ENCODE measurements around the gene EDAR.

EDAR gene

DNA sequence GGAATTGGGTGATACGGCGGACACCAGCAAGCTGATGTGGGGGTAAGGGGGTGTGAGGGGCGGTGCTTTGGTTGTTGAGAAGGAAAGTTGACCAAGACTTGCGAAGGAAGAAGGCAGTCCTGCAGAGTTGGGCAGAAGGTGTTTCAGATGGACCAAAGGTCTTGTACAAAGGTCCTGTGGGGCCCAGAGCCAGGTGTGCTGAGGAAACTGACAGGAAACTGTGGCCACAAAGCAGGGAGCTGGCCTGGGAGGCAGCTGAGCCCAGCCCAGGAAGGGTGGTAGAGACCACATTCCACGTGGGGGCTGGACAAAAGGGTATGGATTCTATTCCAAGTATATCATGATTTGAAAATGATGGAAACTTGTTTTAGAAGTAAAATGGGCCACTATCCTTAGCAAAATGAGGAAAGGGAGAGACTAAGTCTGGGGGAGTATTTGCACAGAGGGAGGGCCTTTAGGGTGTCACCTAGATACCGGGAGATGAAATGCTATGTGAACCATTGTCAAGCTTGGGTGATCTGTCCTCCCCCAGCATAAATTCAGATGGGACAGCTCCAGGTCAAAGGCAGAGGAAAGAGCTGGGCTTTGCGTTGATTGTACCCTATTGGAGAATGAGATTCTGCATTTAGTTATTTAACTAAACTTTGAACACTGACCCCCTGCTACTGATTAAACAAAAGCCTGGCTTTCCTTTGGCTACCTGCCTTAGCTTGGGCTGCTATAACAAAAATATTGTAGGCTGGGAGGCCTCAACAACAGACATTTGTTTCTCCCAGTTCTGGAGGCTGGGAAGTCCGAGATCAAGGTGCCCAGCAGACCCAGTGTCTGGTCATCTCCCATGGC is 4.3 kb upstream of the EDAR start:
- no peaks in the 10 kb centered on the region for H3K9me3 Mint-ChIP-seq
- no peak for ATAC-seq (replicated peaks; ENCODE audit: extremely low read depth, poor library complexity, severe bottlenecking)
- H3K27me3 Mint-ChIP-seq, result peaks cover 15% of the 10 kb centered on the region
- DNase-seq (ENCODE audit: low spot score in 2 of 2), result no peak
- no peaks in the 10 kb centered on the region for H3K4me1 Mint-ChIP-seq
- H3K4me3 Mint-ChIP-seq, result no peak overlapping the region
- peak overlapping the region; percentile 45 for H3K27ac Mint-ChIP-seq (ENCODE audit: low read depth)
- H3K36me3 Mint-ChIP-seq (ENCODE audit: insufficient read depth), result no peaks in the 10 kb centered on the region

DNA sequence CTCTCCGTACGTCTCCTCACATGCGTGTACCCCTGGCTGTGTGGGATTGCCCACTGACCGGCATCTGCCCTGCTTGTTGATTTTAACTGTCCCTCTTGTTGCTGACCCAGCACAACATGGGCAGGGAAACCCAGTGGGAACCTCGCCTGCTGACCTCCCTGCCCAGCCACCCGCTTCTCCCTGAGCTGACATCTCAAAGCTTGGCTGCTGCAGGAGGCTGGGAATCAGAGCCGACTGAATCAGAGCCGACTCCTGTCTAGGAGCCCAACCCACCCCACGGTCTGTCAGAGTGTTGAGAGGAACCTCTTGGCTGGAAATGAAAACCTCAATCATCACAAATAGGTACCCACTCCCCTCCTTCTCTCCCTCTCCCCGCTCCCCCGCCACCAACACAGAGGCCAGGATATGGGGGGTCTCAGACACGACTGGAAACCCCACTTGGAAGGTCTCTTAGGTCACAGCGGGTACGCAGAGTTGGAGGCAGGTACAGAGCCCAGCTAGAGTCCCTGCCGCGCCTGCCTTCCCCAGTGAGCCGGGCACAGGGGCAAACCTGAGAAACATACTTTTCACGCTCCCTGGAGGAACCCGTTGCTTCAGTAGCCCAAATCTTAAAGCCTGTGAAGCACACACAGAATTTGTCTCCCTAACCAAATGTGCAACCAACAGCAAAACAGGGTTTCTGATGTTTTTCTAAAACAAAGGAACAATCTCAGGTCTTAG is 784 bp downstream of the EDAR start:
- Mint-ChIP-seq H3K4me1 (no peaks in the 10 kb centered on the region), H3K9me3 (no peaks in the 10 kb centered on the region), H3K4me3 (peak overlapping the region; percentile 46), H3K27ac (ENCODE audit: low read depth) (no peak overlapping the region), H3K36me3 (ENCODE audit: insufficient read depth) (no peaks in the 10 kb centered on the region), H3K27me3 (peaks cover 51% of the 10 kb centered on the region)
- ATAC-seq (replicated peaks; ENCODE audit: extremely low read depth, poor library complexity, severe bottlenecking) (no peak), DNase-seq (ENCODE audit: low spot score in 2 of 2) (no peak)

DNA sequence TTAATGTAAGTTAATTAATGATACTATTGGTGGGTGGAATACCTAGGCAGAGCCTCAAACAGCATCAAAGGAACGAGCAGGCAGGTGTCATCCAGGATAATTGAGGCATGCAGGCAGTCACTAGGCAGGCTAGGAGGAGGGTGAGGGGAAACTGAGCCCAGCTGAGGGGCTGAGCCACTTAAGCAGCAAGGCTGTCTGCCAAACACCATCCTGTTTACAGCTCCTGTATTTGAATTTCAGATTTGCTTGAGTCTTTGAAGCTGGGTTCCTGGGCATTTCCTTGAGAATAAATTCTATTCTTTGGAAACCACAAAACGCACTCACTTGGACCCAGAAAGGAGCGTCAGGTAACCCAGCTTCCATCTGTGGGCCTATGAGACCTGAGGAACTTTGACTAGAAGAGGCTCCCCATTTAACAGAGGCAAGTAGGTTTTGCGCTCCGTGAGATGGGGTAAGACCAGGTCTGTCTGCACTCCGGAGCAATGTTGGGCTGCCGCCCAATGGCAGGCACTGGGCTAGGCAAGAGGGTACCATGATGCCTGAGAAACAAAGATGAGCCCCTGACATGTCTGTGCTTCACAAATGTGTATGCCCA is 2.0 kb downstream of the EDAR start:
- H3K27ac Mint-ChIP-seq (ENCODE audit: low read depth), result no peak overlapping the region
- H3K36me3 Mint-ChIP-seq (ENCODE audit: insufficient read depth), result no peaks in the 10 kb centered on the region
- H3K27me3 Mint-ChIP-seq, result peaks cover 54% of the 10 kb centered on the region
- no peaks in the 10 kb centered on the region for H3K4me1 Mint-ChIP-seq
- DNase-seq (ENCODE audit: low spot score in 2 of 2), result no peak
- no peaks in the 10 kb centered on the region for H3K9me3 Mint-ChIP-seq
- no peak for ATAC-seq (replicated peaks; ENCODE audit: extremely low read depth, poor library complexity, severe bottlenecking)
- peak overlapping the region; percentile 12 for H3K4me3 Mint-ChIP-seq

DNA sequence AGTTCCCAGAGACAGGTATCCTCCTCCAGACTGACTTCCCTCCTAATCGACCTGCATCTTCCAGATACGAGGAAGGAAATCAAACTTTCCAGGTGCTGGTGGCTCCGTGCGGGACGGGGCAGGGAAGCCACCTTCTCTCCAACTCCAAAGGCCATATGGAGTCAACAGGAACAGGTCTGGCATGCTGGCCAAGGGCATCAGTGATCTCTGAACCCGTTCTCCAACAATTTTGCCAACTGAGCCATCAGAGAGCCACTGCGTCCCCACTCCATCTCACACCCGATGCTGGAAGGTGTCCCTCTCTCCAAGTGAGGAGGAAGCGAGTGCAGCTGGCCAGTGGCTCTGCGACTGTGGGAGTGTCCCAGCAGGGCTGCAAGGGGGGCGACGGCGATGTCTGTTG is 5.4 kb downstream of the EDAR start:
- ATAC-seq (replicated peaks; ENCODE audit: extremely low read depth, poor library complexity, severe bottlenecking) (no peak), DNase-seq (ENCODE audit: low spot score in 2 of 2) (no peak)
- Mint-ChIP-seq H3K36me3 (ENCODE audit: insufficient read depth) (no peaks in the 10 kb centered on the region), H3K27ac (ENCODE audit: low read depth) (no peak overlapping the region), H3K27me3 (peaks cover 51% of the 10 kb centered on the region), H3K9me3 (no peaks in the 10 kb centered on the region), H3K4me3 (no peak overlapping the region), H3K4me1 (no peaks in the 10 kb centered on the region)

DNA sequence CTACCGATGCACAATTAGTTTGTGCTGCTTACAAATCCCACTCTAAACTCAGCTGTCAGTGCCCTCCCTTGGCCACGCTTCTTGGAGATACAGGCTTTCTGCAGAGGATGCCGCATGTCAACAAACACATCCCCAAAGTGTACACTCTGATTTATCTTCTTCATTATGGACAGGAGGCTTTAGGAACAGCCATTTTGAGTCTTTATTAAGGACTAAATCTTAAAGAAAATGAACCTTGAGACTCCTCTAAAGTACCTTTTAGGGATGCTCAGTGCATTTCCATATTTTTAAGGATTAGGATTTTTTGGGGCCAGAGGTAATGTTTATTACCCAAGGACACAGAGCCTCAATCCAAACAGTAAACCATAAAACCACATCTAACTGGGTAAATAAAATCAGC is 6.0 kb downstream of the EDAR start:
- no peak overlapping the region for H3K4me3 Mint-ChIP-seq
- H3K27me3 Mint-ChIP-seq, result peaks cover 45% of the 10 kb centered on the region
- H3K4me1 Mint-ChIP-seq, result no peaks in the 10 kb centered on the region
- H3K36me3 Mint-ChIP-seq (ENCODE audit: insufficient read depth), result no peaks in the 10 kb centered on the region
- ATAC-seq (replicated peaks; ENCODE audit: extremely low read depth, poor library complexity, severe bottlenecking), result no peak
- no peak overlapping the region for H3K27ac Mint-ChIP-seq (ENCODE audit: low read depth)
- no peaks in the 10 kb centered on the region for H3K9me3 Mint-ChIP-seq
- DNase-seq (ENCODE audit: low spot score in 2 of 2), result no peak

DNA sequence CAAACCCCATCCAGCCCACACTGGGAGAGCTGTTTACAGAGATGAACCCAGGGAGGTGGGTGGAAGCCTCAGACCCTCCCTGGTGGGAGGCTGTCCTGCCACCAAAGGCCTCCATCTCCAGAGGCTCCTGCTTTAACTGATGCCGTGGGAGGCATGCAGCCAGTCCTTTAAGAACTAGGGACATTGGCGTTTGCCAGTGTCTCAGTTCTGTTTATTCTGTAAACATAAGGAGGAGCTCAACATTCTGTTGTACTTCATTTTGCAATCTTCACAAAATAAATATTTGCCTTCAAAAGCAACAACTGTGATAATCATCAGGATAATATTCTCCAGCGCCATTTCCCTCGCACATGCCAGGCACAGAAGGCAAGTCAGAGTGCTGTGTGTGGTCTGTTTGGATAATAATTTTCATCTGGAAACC is 6.8 kb downstream of the EDAR start:
- Mint-ChIP-seq H3K4me1 (no peaks in the 10 kb centered on the region), H3K27ac (ENCODE audit: low read depth) (no peak overlapping the region), H3K27me3 (peaks cover 38% of the 10 kb centered on the region), H3K4me3 (no peak overlapping the region), H3K9me3 (no peaks in the 10 kb centered on the region), H3K36me3 (ENCODE audit: insufficient read depth) (no peaks in the 10 kb centered on the region)
- no peak for ATAC-seq (replicated peaks; ENCODE audit: extremely low read depth, poor library complexity, severe bottlenecking)
- no peak for DNase-seq (ENCODE audit: low spot score in 2 of 2)

DNA sequence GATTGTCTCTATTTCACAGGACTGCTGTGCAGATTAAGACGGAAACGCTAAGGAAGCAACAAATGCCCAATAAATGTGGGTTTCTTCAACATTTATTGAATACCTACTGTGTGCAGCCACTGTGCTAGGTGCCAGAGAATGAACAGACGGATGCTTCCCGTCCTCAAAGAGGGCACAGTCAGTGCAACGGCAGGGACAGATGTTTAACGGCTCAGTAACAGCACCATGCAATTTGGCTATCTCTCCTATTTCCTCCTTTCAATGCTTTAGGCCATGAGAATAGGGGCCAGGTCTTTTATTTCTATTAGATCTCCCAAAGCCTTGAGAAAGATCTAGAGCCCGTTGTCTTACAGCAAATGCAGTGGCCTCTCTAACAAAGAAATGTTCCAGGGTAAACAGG is 7.2 kb downstream of the EDAR start:
- Mint-ChIP-seq H3K36me3 (ENCODE audit: insufficient read depth) (no peaks in the 10 kb centered on the region), H3K27ac (ENCODE audit: low read depth) (no peak overlapping the region), H3K4me3 (no peak overlapping the region), H3K9me3 (no peaks in the 10 kb centered on the region), H3K4me1 (no peaks in the 10 kb centered on the region), H3K27me3 (peaks cover 34% of the 10 kb centered on the region)
- ATAC-seq (replicated peaks; ENCODE audit: extremely low read depth, poor library complexity, severe bottlenecking), result no peak
- no peak for DNase-seq (ENCODE audit: low spot score in 2 of 2)

DNA sequence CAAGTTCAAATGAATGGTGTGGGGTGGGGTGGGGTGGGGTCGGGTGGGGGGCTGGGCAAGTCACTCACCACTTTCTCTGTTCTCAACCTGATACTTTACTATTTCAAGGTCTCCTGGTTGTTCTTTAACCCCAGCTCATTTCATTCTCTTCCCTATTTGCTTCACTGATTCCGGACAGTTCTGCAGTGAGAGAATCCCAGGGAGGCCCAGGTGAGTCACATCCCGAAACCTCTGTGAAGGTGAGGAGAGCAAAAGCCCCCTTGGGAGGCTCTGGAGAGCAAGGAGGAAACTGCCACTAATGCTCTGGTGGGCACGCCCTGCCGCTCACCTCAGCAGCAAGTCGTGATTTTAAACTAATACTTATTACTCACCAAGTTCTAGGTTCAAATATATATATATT is 8.9 kb downstream of the EDAR start:
- DNase-seq (ENCODE audit: low spot score in 2 of 2) (no peak), ATAC-seq (replicated peaks; ENCODE audit: extremely low read depth, poor library complexity, severe bottlenecking) (no peak)
- H3K4me1 Mint-ChIP-seq, result peaks cover 1% of the 10 kb centered on the region
- no peak overlapping the region for H3K4me3 Mint-ChIP-seq
- no peaks in the 10 kb centered on the region for H3K9me3 Mint-ChIP-seq
- H3K36me3 Mint-ChIP-seq (ENCODE audit: insufficient read depth), result no peaks in the 10 kb centered on the region
- H3K27me3 Mint-ChIP-seq, result peaks cover 28% of the 10 kb centered on the region
- H3K27ac Mint-ChIP-seq (ENCODE audit: low read depth), result no peak overlapping the region

DNA sequence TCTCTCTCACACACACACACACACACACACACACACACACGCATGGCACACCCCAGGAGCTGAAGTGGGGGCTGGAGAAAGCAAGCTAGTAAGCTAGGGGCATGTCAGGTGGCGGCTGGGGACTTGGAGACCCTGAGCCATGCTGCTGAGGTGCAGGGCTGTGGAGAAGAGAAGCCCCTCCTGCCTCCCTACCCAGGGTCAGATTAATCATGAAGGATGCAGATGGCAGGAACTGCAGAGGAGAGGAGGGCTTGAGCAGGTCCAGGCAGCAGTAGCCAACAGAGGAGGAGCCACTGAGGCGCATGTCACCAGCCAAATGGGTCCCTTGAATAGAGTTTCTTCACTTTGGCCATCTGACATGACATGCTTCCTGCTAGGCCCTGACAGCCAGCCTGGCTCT is 9.6 kb downstream of the EDAR start:
- Mint-ChIP-seq H3K9me3 (no peaks in the 10 kb centered on the region), H3K27me3 (peaks cover 25% of the 10 kb centered on the region), H3K4me3 (no peak overlapping the region), H3K4me1 (peaks cover 7% of the 10 kb centered on the region), H3K27ac (ENCODE audit: low read depth) (peak overlapping the region; percentile 60), H3K36me3 (ENCODE audit: insufficient read depth) (no peaks in the 10 kb centered on the region)
- ATAC-seq (replicated peaks; ENCODE audit: extremely low read depth, poor library complexity, severe bottlenecking) (no peak), DNase-seq (ENCODE audit: low spot score in 2 of 2) (no peak)

DNA sequence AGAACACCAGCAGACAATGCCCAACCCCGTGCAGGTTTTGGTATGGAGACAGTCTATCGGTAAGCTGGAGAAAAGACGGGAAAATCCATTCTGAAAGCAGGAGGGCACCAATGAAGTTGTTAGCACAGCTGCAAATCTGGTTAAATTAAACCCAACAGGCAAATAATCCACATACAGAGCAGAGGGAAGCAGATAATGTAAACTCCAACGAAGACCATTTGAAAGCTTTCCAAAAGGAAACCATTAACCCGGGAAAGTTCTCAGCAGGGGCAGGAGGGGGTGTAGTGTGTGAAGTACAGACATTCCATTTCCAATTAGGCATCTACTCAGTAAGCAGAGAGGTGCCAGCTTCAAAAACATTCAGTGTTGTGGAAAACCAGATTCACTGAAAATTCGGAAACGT is 10.3 kb downstream of the EDAR start:
- Mint-ChIP-seq H3K9me3 (no peaks in the 10 kb centered on the region), H3K36me3 (ENCODE audit: insufficient read depth) (no peaks in the 10 kb centered on the region), H3K4me1 (peaks cover 7% of the 10 kb centered on the region), H3K27me3 (peaks cover 17% of the 10 kb centered on the region), H3K4me3 (no peak overlapping the region), H3K27ac (ENCODE audit: low read depth) (no peak overlapping the region)
- no peak for ATAC-seq (replicated peaks; ENCODE audit: extremely low read depth, poor library complexity, severe bottlenecking)
- DNase-seq (ENCODE audit: low spot score in 2 of 2), result no peak

DNA sequence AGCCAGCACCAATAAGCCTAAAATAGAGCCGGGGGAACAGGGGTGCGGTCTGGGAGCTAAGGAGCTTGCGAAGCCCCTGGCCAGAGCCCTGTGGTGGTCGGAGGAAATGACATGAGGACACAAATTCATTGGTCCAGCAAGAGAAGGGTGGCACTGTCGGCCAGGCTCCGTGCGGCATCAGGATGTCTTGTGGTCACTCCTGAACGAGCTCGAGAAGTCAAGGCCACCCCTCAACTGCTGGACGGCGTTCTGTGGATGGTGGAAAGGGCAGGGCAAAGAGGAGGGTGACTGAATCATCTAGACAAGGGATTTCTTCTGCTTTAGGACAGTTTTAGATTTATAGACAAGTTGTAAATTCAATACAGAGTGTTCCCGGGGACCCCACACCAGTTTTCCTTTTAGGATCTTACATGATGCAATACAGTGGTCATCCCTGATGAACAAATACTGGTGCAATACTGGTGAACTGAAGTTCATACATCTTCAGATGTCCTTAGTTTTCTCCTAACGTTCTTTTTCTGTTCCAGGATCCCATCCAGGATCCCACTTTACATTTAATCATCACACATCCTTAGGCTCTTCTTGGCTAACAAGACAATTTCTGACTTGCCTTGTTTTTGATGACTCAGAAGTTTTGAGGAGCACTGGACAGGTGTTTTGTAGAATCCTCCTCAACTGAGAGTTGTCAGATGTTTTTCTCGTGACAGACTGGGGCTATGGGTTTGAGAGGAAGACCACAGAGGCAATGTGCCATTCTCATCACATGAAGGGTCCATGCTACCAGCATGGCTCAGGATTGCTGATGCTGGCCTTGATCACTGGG is 13.2 kb downstream of the EDAR start:
- DNase-seq (ENCODE audit: low spot score in 2 of 2) (no peak), ATAC-seq (replicated peaks; ENCODE audit: extremely low read depth, poor library complexity, severe bottlenecking) (no peak)
- Mint-ChIP-seq H3K27ac (ENCODE audit: low read depth) (no peak overlapping the region), H3K4me1 (peaks cover 12% of the 10 kb centered on the region), H3K27me3 (peaks cover 2% of the 10 kb centered on the region), H3K4me3 (no peak overlapping the region), H3K9me3 (no peaks in the 10 kb centered on the region), H3K36me3 (ENCODE audit: insufficient read depth) (no peaks in the 10 kb centered on the region)

DNA sequence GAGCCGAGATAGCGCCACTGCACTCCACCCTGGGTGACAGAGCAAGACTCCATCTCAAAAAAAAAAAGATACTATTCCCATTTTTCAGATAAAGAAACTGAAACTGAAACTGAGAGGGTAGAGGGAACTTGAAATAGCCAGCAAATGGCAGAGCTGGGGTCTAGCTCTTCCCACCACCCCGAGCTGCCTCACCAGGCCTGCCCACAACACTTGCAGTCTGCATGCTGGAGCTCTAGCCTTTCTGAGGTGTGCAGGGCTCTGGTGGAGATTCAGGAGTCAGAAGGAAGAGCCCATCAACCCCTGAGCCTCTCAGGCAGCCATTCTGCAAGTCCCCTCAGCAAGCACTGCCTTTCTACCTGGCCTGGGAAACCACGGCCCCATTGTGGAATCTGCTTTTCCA is 14.3 kb downstream of the EDAR start:
- Mint-ChIP-seq H3K27me3 (peaks cover 8% of the 10 kb centered on the region), H3K4me3 (peak overlapping the region; percentile 29), H3K36me3 (ENCODE audit: insufficient read depth) (no peaks in the 10 kb centered on the region), H3K27ac (ENCODE audit: low read depth) (no peak overlapping the region), H3K9me3 (no peaks in the 10 kb centered on the region), H3K4me1 (peaks cover 12% of the 10 kb centered on the region)
- no peak for ATAC-seq (replicated peaks; ENCODE audit: extremely low read depth, poor library complexity, severe bottlenecking)
- no peak for DNase-seq (ENCODE audit: low spot score in 2 of 2)

Measured in central memory CD8-positive, alpha-beta T cell (primary cell).